GM23338 (cell line): Measurements from ENCODE around the gene SNW1. TPM values are rescaled to one million over a fixed set of nuclear protein-coding genes. Genes with fewer than 3 reads are reported as not detected.

ENCODE experiments used
- ATAC-seq: fragments of 200-7000 bp; cut with Tn5 transposase; 3 replicates; pipeline ENCODE4 v1.9.1; 2020
- DNase-seq: peaks from one replicate; pipeline ENCODE4 v3.0.0-alpha.2; 2015; ENCODE audit warnings: low spot score
- H2AFZ ChIP-seq: fragments of 200-600 bp; sonication (generic); 2 replicates; pipeline ENCODE4 v1.8.0; 2016; ENCODE audit warnings: antibody characterized with exemption, mild to moderate bottlenecking, moderate library complexity
- H3F3A ChIP-seq: fragments of 200-600 bp; sonication (generic); replicated peaks from 2 replicates; pipeline ENCODE4 v1.8.0; 2017; ENCODE audit warnings: antibody characterized with exemption, mixed run types, low read depth
- H3K27ac ChIP-seq: fragments of 200-600 bp; sonication (generic); 2 replicates; pipeline ENCODE4 v1.6.1; 2016; ENCODE audit warnings: low read depth
- H3K27me3 ChIP-seq: fragments of 200-600 bp; sonication (generic); 2 replicates; pipeline ENCODE4 v1.8.0; 2016; ENCODE audit warnings: mild to moderate bottlenecking, mixed run types, moderate library complexity; ENCODE audit not compliant: insufficient read depth
- H3K36me3 ChIP-seq: fragments of 200-600 bp; sonication (generic); 2 replicates; pipeline ENCODE4 v1.8.0; 2016; ENCODE audit warnings: mild to moderate bottlenecking; ENCODE audit not compliant: insufficient read depth
- H3K4me1 ChIP-seq: fragments of 200-600 bp; sonication (generic); 2 replicates; pipeline ENCODE4 v1.8.0; 2016; ENCODE audit warnings: mild to moderate bottlenecking, moderate library complexity; ENCODE audit not compliant: insufficient read depth
- H3K4me2 ChIP-seq: fragments of 200-600 bp; sonication (generic); 2 replicates; pipeline ENCODE4 v1.7.1; 2017; ENCODE audit warnings: mixed run types
- H3K4me3 ChIP-seq: fragments of 200-600 bp; sonication (generic); 2 replicates; pipeline ENCODE4 v1.6.1; 2016; ENCODE audit warnings: mixed run types
- H3K79me2 ChIP-seq: fragments of 200-600 bp; sonication (generic); replicated peaks from 2 replicates; pipeline ENCODE4 v1.8.0; 2017; ENCODE audit warnings: mild to moderate bottlenecking; ENCODE audit not compliant: insufficient read depth
- H3K9me2 ChIP-seq: fragments of 200-600 bp; sonication (generic); 2 replicates; pipeline ENCODE4 v1.8.0; 2017; ENCODE audit not compliant: insufficient read depth
- H4K20me1 ChIP-seq: fragments of 200-600 bp; sonication (generic); replicated peaks from 2 replicates; pipeline ENCODE4 v1.8.0; 2017; ENCODE audit warnings: mild to moderate bottlenecking; ENCODE audit not compliant: insufficient read depth
- H3K27ac Mint-ChIP-seq: 2 replicates; pipeline ENCODE4 v1.8.0; 2020; ENCODE audit warnings: inconsistent platforms, mild to moderate bottlenecking, moderate library complexity, mixed read lengths
- H3K27me3 Mint-ChIP-seq: 3 replicates; pipeline ENCODE4 v1.8.0; 2022; ENCODE audit warnings: low read depth, mild to moderate bottlenecking, moderate library complexity, mixed read lengths, inconsistent platforms; ENCODE audit not compliant: insufficient read depth, poor library complexity
- H3K36me3 Mint-ChIP-seq: 3 replicates; pipeline ENCODE4 v1.8.0; 2021; ENCODE audit warnings: low read depth, mild to moderate bottlenecking, inconsistent platforms, moderate library complexity, mixed read lengths
- H3K4me1 Mint-ChIP-seq: 3 replicates; pipeline ENCODE4 v1.8.0; 2020; ENCODE audit warnings: mild to moderate bottlenecking, inconsistent platforms, mixed read lengths
- H3K4me3 Mint-ChIP-seq: 3 replicates; pipeline ENCODE4 v1.8.0; 2021; ENCODE audit warnings: moderate library complexity, mild to moderate bottlenecking, inconsistent platforms, mixed read lengths
- H3K9me3 Mint-ChIP-seq: 3 replicates; pipeline ENCODE4 v1.8.0; 2020; ENCODE audit warnings: moderate library complexity, mild to moderate bottlenecking, inconsistent platforms, mixed read lengths
- CREB1 ChIP-seq: fragments of 250-450 bp; sonication (Bioruptor Pico); IDR thresholded peaks from 2 replicates; pipeline ENCODE4 v1.5.0; 2020; ENCODE audit warnings: low read depth, mild to moderate bottlenecking, moderate library complexity
- CTCF ChIP-seq, 2 experiments: fragments of 200-600 bp in 1 of 2; sonication (generic) in 1 of 2; conservative IDR thresholded peaks; 2 replicates each; pipeline versions ENCODE4 v1.5.1 to v1.6.1; 2016 to 2017; ENCODE audit warnings: antibody characterized with exemption in 2 of 2, low read depth in 2 of 2, mild to moderate bottlenecking in 2 of 2, moderate library complexity in 1 of 2
- ETS1 ChIP-seq: IDR thresholded peaks from 2 replicates; pipeline ENCODE4 v1.6.1; 2016; ENCODE audit warnings: antibody characterized with exemption
- EZH2 ChIP-seq: fragments of 200-600 bp; sonication (generic); IDR thresholded peaks from one replicate; pipeline ENCODE4 v1.8.0; 2017; ENCODE audit warnings: antibody characterized with exemption, mild to moderate bottlenecking, low read depth; ENCODE audit not compliant: unreplicated experiment
- EZH2phosphoT487 ChIP-seq: fragments of 200-600 bp; sonication (generic); IDR thresholded peaks from one replicate; pipeline ENCODE4 v1.8.1; 2018; ENCODE audit warnings: antibody characterized with exemption; ENCODE audit not compliant: unreplicated experiment
- JUNB ChIP-seq: IDR thresholded peaks from one replicate; pipeline ENCODE4 v1.6.1; 2016; ENCODE audit warnings: antibody characterized with exemption; ENCODE audit not compliant: unreplicated experiment
- NANOG ChIP-seq: IDR thresholded peaks from 2 replicates; pipeline ENCODE4 v1.6.1; 2016; ENCODE audit warnings: antibody characterized with exemption, borderline replicate concordance
- POLR2AphosphoS5 ChIP-seq: IDR thresholded peaks from 2 replicates; pipeline ENCODE4 v1.6.1; 2016; ENCODE audit warnings: antibody characterized with exemption, low read depth
- STAT1 ChIP-seq: IDR thresholded peaks from one replicate; pipeline ENCODE4 v1.6.1; 2016; ENCODE audit warnings: antibody characterized with exemption; ENCODE audit not compliant: unreplicated experiment
- ZNF114 ChIP-seq: fragments of 250-450 bp; sonication (Bioruptor Pico); IDR thresholded peaks from 2 replicates; pipeline ENCODE4 v1.5.0; 2020; ENCODE audit warnings: mild to moderate bottlenecking, moderate library complexity
- ZNF331 ChIP-seq: fragments of 250-450 bp; sonication (Bioruptor Pico); IDR thresholded peaks from 2 replicates; pipeline ENCODE4 v1.5.0; 2020; ENCODE audit warnings: low read depth, mild to moderate bottlenecking, moderate library complexity
- polyA plus RNA-seq: library from polyadenylated mRNA; unstranded; fragments of >200 nt; fragmentation: Nextera tagmentation; extraction: Ambion mirVana; gene quantifications from 2 replicates; pipeline ENCODE4 v1.2.1, GENCODE V29; 2016
- total RNA-seq: library from RNA; depleted of rRNA; stranded (reverse); fragments of >200 nt; shearing (Covaris generic); gene quantifications from 2 replicates; pipeline ENCODE4 v1.2.3, GENCODE V29; 2014
- TF ChIP-seq, protein P1 (sequence below): IDR thresholded peaks from one replicate; pipeline ENCODE4 v1.6.1; 2018; ENCODE audit warnings: antibody characterized with exemption; ENCODE audit not compliant: unreplicated experiment

SNW1 gene
- total and polyA plus RNA-seq, 2 experiments from 2014 or later, result 60.5 to 129 TPM

DNA sequence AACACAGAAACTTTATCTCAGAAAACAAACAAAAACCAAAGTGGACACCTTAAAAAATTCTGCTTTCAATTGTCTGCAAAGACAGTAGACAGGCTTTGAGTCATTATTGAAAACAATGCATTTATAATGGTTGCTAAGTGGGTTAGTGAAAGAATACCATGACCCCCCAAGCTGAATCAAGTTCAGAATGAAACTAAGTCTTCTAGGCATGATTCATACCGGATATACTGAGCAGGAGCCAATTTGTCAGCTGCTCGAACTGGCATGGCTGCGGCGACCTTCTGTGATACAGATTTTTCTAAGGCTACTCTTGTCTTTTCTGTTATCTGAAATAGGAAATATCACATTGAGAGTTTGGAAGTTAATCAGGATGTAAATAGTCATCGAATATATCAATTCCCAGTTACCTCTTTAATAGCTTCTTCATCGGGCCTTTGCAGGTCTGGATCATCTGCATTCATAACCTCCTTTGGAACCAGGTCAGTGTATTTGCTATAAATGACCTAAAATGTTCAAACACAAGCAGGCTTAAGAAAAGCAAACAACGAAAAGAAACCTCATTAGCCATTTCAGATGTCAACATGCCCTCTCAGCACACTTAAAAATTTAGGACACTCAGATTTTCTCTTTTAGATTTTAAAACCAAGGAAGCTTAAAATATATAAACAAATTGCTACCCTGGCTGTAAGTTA is 22.3 kb downstream of the SNW1 start (continued):
- TF ChIP-seq, protein P1, sequence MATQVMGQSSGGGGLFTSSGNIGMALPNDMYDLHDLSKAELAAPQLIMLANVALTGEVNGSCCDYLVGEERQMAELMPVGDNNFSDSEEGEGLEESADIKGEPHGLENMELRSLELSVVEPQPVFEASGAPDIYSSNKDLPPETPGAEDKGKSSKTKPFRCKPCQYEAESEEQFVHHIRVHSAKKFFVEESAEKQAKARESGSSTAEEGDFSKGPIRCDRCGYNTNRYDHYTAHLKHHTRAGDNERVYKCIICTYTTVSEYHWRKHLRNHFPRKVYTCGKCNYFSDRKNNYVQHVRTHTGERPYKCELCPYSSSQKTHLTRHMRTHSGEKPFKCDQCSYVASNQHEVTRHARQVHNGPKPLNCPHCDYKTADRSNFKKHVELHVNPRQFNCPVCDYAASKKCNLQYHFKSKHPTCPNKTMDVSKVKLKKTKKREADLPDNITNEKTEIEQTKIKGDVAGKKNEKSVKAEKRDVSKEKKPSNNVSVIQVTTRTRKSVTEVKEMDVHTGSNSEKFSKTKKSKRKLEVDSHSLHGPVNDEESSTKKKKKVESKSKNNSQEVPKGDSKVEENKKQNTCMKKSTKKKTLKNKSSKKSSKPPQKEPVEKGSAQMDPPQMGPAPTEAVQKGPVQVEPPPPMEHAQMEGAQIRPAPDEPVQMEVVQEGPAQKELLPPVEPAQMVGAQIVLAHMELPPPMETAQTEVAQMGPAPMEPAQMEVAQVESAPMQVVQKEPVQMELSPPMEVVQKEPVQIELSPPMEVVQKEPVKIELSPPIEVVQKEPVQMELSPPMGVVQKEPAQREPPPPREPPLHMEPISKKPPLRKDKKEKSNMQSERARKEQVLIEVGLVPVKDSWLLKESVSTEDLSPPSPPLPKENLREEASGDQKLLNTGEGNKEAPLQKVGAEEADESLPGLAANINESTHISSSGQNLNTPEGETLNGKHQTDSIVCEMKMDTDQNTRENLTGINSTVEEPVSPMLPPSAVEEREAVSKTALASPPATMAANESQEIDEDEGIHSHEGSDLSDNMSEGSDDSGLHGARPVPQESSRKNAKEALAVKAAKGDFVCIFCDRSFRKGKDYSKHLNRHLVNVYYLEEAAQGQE, result no peak
- TF ChIP-seq NANOG, result no peak
- TF ChIP-seq EZH2phosphoT487, result no peak

DNA sequence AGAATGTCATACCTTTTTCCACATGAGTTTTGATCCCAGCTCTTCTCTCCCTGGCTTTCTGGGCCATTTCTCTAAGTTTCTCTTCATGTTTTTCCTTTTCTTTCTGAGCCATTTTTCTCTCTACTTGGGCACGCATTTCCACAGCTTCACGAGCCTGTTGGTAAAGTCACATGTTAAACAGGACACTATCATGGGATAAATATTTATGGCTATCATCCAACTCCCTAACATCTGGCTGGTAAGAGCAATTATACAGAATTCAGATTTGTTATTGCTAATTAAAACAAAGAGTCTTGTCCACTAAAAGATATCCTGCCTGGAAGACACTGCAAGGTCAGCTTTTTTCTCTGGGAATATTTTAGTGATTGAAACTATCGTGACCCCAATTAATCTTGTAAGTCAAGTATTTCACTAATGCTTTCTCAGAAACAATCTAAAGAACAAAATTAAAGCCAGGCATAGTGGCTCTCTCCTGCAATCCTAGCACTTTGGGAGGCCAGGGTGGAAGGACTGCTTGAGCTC is 29.9 kb downstream of the SNW1 start:
- no peak overlapping the region for H3K27ac ChIP-seq
- no peaks in the 10 kb centered on the region for H3K4me1 ChIP-seq
- H3K4me3 Mint-ChIP-seq, result no peak overlapping the region
- no peaks in the 10 kb centered on the region for H3K79me2 ChIP-seq
- no peaks in the 10 kb centered on the region for H3F3A ChIP-seq
- no peak overlapping the region for H3K4me2 ChIP-seq
- H3K27me3 ChIP-seq, result no peaks in the 10 kb centered on the region
- peaks cover 84% of the 10 kb centered on the region for H3K36me3 Mint-ChIP-seq
- H3K27me3 Mint-ChIP-seq, result no peaks in the 10 kb centered on the region
- H3K4me3 ChIP-seq, result no peak overlapping the region
- peaks cover 7% of the 10 kb centered on the region for H4K20me1 ChIP-seq
- no peaks in the 10 kb centered on the region for H3K9me2 ChIP-seq
- peaks cover 69% of the 10 kb centered on the region for H3K36me3 ChIP-seq
- no peak for DNase-seq
- H3K27ac Mint-ChIP-seq, result no peak overlapping the region
- no peak overlapping the region for H2AFZ ChIP-seq
- no peak for ATAC-seq
- H3K9me3 Mint-ChIP-seq, result no peaks in the 10 kb centered on the region
- H3K4me1 Mint-ChIP-seq, result no peaks in the 10 kb centered on the region
- TF ChIP-seq NANOG (no peak), ETS1 (no peak), EZH2 (no peak), STAT1 (no peak), ZNF114 (no peak), CREB1 (CRISPR knock-in tag) (no peak), ZNF331 (CRISPR knock-in tag) (no peak), CTCF (conservative IDR thresholded peaks at IDR 0.05; ENCODE audit: low read depth in 2 of 2) (no peak), EZH2phosphoT487 (no peak), JUNB (no peak), POLR2AphosphoS5 (no peak)
- TF ChIP-seq, protein P1, result no peak
